Hepatocyte (in vitro differentiated cells): ENCODE data around the gene ELOVL1.

Source experiments
- CTCF ChIP-seq: fragments of 200-600 bp; sonication (generic); IDR thresholded peaks from 2 replicates; pipeline ENCODE4 v1.5.1; 2016; ENCODE audit warnings: antibody characterized with exemption, mild to moderate bottlenecking; ENCODE audit not compliant: poor library complexity
- EZH2 ChIP-seq: fragments of 200-600 bp; sonication (generic); IDR thresholded peaks from 2 replicates; pipeline ENCODE4 v1.6.1; 2016; ENCODE audit warnings: antibody characterized with exemption, mild to moderate bottlenecking, borderline replicate concordance
- EZH2phosphoT487 ChIP-seq: fragments of 200-600 bp; sonication (generic); IDR thresholded peaks from one replicate; pipeline ENCODE4 v1.6.1; 2018; ENCODE audit warnings: antibody characterized with exemption, mild to moderate bottlenecking, low read depth, moderate library complexity; ENCODE audit not compliant: unreplicated experiment, severe bottlenecking

- no peak for TF ChIP-seq CTCF
- TF ChIP-seq EZH2 = no peak
- no peak for TF ChIP-seq EZH2phosphoT487
Measured at GRCh38 chr1:43315481-43315880, 52.3 kb downstream of the ELOVL1 start.
